A673 (cell line): Measurements from ENCODE around the gene CYP24A1. TPM values are rescaled to one million over a fixed set of nuclear protein-coding genes. Genes with fewer than 3 reads are reported as not detected.

ENCODE experiments used
- BruUV-seq: library from RNA; stranded (reverse); fragments of 400-500 nt; replicated peaks from 2 replicates; lab custom pipeline; 2021; lab: Mats Ljungman, UMichigan
- CTCF ChIA-PET: fragments of 300-600 bp; sonication (Branson Sonifier 250); formaldehyde crosslinking; loops from one replicate; lab custom pipeline; 2022; ENCODE audit warnings: antibody characterized with exemption; lab: Charles Lee
- POLR2A ChIA-PET: fragments of 300-600 bp; sonication (Branson Sonifier 250); formaldehyde crosslinking; loops from one replicate; lab custom pipeline; 2022; ENCODE audit warnings: antibody characterized with exemption; ENCODE audit not compliant: low non-redundant PET; lab: Charles Lee
- DNase-seq: peaks from one replicate; pipeline ENCODE4 v3.0.0-alpha.2; 2015; ENCODE audit warnings: low spot score
- H3K27ac ChIP-seq: fragments of 200-600 bp; sonication (generic); 2 replicates; pipeline ENCODE4 v1.5.1; 2016; ENCODE audit warnings: mixed run types, low read depth, mild to moderate bottlenecking, mixed read lengths, antibody characterized with exemption, low read length; ENCODE audit not compliant: poor library complexity, severe bottlenecking
- H3K27me3 ChIP-seq: fragments of 200-600 bp; sonication (generic); replicated peaks from 2 replicates; pipeline ENCODE4 v1.6.1; 2017; ENCODE audit warnings: mixed run types, low read depth, mild to moderate bottlenecking, mixed read lengths, antibody characterized with exemption, low read length; ENCODE audit not compliant: insufficient read depth, poor library complexity
- H3K36me3 ChIP-seq: fragments of 200-600 bp; sonication (generic); 2 replicates; pipeline ENCODE4 v1.6.1; 2016; ENCODE audit warnings: mixed run types, mild to moderate bottlenecking, mixed read lengths, antibody characterized with exemption, low read length; ENCODE audit not compliant: insufficient read depth, poor library complexity, severe bottlenecking
- H3K4me1 ChIP-seq: fragments of 200-600 bp; sonication (generic); 2 replicates; pipeline ENCODE4 v1.6.1; 2017; ENCODE audit warnings: mixed run types, mild to moderate bottlenecking, mixed read lengths, antibody characterized with exemption, low read length; ENCODE audit not compliant: insufficient read depth, poor library complexity, severe bottlenecking
- H3K4me3 ChIP-seq: fragments of 200-600 bp; sonication (generic); 2 replicates; pipeline ENCODE4 v1.5.1; 2016; ENCODE audit warnings: low read depth, mixed run types, mild to moderate bottlenecking, mixed read lengths, low read length; ENCODE audit not compliant: poor library complexity, severe bottlenecking
- H3K9me3 ChIP-seq: fragments of 200-600 bp; sonication (generic); 2 replicates; pipeline ENCODE4 v1.6.1; 2016; ENCODE audit warnings: mixed run types, low read depth, mild to moderate bottlenecking, mixed read lengths, antibody characterized with exemption, low read length; ENCODE audit not compliant: poor library complexity, severe bottlenecking
- EZH2 ChIP-seq: fragments of 200-600 bp; sonication (generic); IDR thresholded peaks from 2 replicates; pipeline ENCODE4 v1.6.1; 2017; ENCODE audit warnings: borderline replicate concordance, low read depth, mild to moderate bottlenecking, mixed read lengths, antibody characterized with exemption, low read length; ENCODE audit not compliant: poor library complexity, severe bottlenecking
- intact Hi-C: fragments of 100-400 bp; cut with micrococcal nuclease; formaldehyde crosslinking; loops from one replicate; pipeline ENCODE4 v1.10.0; 2022; ENCODE audit not compliant: unreplicated experiment
- total RNA-seq: library from RNA; stranded (reverse); gene quantifications from 2 replicates; pipeline ENCODE4 v1.2.3, GENCODE V29; 2021
- TF ChIP-seq, protein P1 (sequence below): fragments of 300-800, 200-600 bp; sonication (generic); conservative IDR thresholded peaks from 2 replicates; pipeline ENCODE4 v1.5.1; 2017; ENCODE audit warnings: low read depth, mild to moderate bottlenecking, antibody characterized with exemption, low read length, moderate library complexity, mixed read lengths

The CYP24A1 gene
- total RNA-seq, 1 experiment from 2014 or later: 0.56 TPM

DNA sequence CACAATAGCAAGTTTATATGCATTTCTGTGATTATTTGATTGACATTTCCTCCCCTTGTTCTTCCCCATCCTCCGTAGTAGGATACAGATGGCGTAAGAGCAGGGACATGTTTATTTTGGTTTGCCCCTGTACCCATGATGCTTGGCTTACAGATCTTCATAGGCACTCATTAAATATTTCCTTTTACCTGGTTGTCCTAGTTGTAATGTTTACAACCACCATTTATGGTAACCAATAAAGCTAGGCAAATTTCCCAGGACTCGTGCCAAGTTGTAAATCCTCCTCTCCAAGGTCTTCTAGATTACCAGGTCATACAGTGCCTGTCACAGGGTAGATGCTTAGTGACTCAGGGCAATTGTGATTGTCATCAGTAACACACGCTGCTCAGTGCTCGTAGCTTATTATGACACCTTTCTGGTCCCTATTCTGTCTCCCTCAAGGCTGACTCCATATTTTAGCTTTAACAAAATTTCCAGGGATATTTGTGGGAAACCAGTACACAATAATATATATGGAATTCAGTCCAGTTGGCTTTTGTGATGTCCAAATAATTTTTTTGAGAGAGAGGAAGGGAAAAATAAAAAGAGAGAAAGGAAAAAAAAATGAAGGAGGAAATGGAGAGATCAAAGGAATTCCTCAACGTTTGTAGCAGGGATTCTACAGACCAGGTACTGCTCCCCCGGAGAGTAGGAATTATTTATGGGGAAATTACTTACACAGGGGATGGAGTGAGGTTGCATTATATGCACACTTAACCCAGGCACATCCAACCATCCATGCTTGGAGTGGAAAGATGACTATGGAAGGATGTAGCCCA lies 24.6 kb downstream of the CYP24A1 start:
- intact Hi-C loops: no loop called here
- Histone ChIP-seq H3K9me3 (no peaks in the 10 kb centered on the region), H3K27me3 (no peaks in the 10 kb centered on the region), H3K27ac (no peak overlapping the region), H3K36me3 (no peaks in the 10 kb centered on the region), H3K4me1 (no peaks in the 10 kb centered on the region), H3K4me3 (no peak overlapping the region)
- ChIA-PET POLR2A (no interaction called here), CTCF (interaction anchor here (0.6 kb wide), 1 partner anchor 209 kb away, joined by 4 read pairs; no protein-coding TSS in a partner anchor)
- no TSS peak for BruUV-seq
- TF ChIP-seq, protein P1, sequence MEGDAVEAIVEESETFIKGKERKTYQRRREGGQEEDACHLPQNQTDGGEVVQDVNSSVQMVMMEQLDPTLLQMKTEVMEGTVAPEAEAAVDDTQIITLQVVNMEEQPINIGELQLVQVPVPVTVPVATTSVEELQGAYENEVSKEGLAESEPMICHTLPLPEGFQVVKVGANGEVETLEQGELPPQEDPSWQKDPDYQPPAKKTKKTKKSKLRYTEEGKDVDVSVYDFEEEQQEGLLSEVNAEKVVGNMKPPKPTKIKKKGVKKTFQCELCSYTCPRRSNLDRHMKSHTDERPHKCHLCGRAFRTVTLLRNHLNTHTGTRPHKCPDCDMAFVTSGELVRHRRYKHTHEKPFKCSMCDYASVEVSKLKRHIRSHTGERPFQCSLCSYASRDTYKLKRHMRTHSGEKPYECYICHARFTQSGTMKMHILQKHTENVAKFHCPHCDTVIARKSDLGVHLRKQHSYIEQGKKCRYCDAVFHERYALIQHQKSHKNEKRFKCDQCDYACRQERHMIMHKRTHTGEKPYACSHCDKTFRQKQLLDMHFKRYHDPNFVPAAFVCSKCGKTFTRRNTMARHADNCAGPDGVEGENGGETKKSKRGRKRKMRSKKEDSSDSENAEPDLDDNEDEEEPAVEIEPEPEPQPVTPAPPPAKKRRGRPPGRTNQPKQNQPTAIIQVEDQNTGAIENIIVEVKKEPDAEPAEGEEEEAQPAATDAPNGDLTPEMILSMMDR: no peak
- no peak for TF ChIP-seq EZH2
- no peak for DNase-seq

GRCh38 chr20:54146672-54147071 lies 27.1 kb downstream of the CYP24A1 start:
- no peak overlapping the region for H3K27ac ChIP-seq
- DNase-seq: no peak
- ChIA-PET CTCF (no interaction called here), POLR2A (no interaction called here)
- no TSS peak for BruUV-seq
- H3K4me1 ChIP-seq: no peaks in the 10 kb centered on the region
- no peaks in the 10 kb centered on the region for H3K36me3 ChIP-seq
- no peaks in the 10 kb centered on the region for H3K9me3 ChIP-seq
- H3K4me3 ChIP-seq: no peak overlapping the region
- TF ChIP-seq EZH2: no peak
- TF ChIP-seq, protein P1: no peak
- no peaks in the 10 kb centered on the region for H3K27me3 ChIP-seq
- intact Hi-C loops: no loop called here

DNA sequence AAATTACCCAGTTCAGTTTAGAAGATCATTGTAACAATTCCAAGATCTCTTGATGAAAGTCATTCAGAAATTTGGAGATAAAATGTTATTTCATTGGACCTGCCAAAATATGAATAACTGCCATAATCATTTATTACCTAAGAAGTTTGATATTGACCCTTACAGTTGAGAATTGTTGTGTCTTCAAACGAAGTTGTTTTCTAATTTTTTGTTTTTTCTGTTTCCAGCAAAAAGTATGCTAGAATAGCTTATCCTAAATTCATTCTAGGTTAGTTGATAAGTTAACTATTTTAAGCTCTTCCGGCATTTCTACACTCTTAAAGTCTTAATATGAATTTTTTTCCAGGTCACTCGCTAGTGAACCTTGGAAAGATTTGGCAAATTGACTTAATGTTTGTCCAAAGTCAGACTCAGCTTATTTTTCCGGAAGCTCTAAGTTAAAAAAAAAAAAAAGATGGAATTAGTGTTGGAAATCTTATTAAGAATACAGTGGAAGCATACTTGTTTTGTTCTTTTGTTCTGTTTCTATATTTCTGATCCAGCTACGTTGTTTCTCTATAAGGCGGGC lies 28.9 kb downstream of the CYP24A1 start:
- intact Hi-C loops: no loop called here
- no peaks in the 10 kb centered on the region for H3K4me1 ChIP-seq
- H3K36me3 ChIP-seq: no peaks in the 10 kb centered on the region
- TF ChIP-seq, protein P1: no peak
- TF ChIP-seq EZH2: no peak
- no peak overlapping the region for H3K27ac ChIP-seq
- ChIA-PET POLR2A (no interaction called here), CTCF (no interaction called here)
- no peak overlapping the region for H3K4me3 ChIP-seq
- no TSS peak for BruUV-seq
- DNase-seq: no peak
- H3K9me3 ChIP-seq: no peaks in the 10 kb centered on the region
- H3K27me3 ChIP-seq: no peaks in the 10 kb centered on the region
